Activated CD4-positive, alpha-beta T cell treated with anti-CD3 and anti-CD28 coated beads, Interleukin-2, amount 10 ng/mL, durations not matched to agents 7 days and 5 days (primary cell): Measurements from ENCODE around the gene SNX32. TPM values are rescaled to one million over a fixed set of nuclear protein-coding genes. Genes with fewer than 3 reads are reported as not detected.
"Not testable (repeated sequence)": the region's sequence is repeated elsewhere in the genome, so short reads cannot be mapped to it uniquely, and the experiment has no call there.

Experiments
- CTCF ChIA-PET: fragments of 350-600 bp; sonication (Branson Sonifier 250); formaldehyde crosslinking; loops from one replicate; lab custom pipeline; 2021; ENCODE audit warnings: antibody characterized with exemption; lab: Charles Lee
- POLR2A ChIA-PET: fragments of 350-600 bp; sonication (Branson Sonifier 250); formaldehyde crosslinking; loops from one replicate; lab custom pipeline; 2021; ENCODE audit warnings: antibody characterized with exemption; lab: Charles Lee
- DNase-seq: peaks from one replicate; pipeline ENCODE4 v3.0.0-alpha.2; 2020
- H3K27ac Mint-ChIP-seq: one replicate; pipeline ENCODE4 v1.8.0; 2021; ENCODE audit warnings: mild to moderate bottlenecking, moderate library complexity, mixed read lengths
- H3K27me3 Mint-ChIP-seq: one replicate; pipeline ENCODE4 v1.8.0; 2021; ENCODE audit warnings: mixed read lengths
- H3K36me3 Mint-ChIP-seq: one replicate; pipeline ENCODE4 v1.8.0; 2021; ENCODE audit warnings: low read depth, mixed read lengths
- H3K4me1 Mint-ChIP-seq: one replicate; pipeline ENCODE4 v1.8.0; 2021; ENCODE audit warnings: mixed read lengths
- H3K4me3 Mint-ChIP-seq: one replicate; pipeline ENCODE4 v1.8.0; 2021; ENCODE audit warnings: mild to moderate bottlenecking, moderate library complexity, mixed read lengths
- H3K9me3 Mint-ChIP-seq: one replicate; pipeline ENCODE4 v1.8.0; 2021; ENCODE audit warnings: mixed read lengths
- total RNA-seq, 2 experiments: library from RNA; stranded (reverse); gene quantifications; one replicate each; pipeline ENCODE4 v1.2.3, GENCODE V29; 2021

SNX32 gene
- total RNA-seq, 2 experiments from 2014 or later, result 2.1 to 2.2 TPM

- H3K4me1 Mint-ChIP-seq, result peaks cover 20% of the 10 kb centered on the region
- H3K27ac Mint-ChIP-seq, result peak overlapping the region; percentile 79
- peak; percentile 93 for DNase-seq
- H3K36me3 Mint-ChIP-seq, result no peaks in the 10 kb centered on the region
- H3K9me3 Mint-ChIP-seq, result no peaks in the 10 kb centered on the region
- peak overlapping the region; percentile 74 for H3K4me3 Mint-ChIP-seq
- CTCF ChIA-PET, result interaction anchor here (0.5 to 5.2 kb wide), 40 partner anchors 9 to 643 kb away, joined by 3 to 62 read pairs (median 4); partner anchors contain the start of genes AP5B1, CFL1, FIBP and KAT5
- POLR2A ChIA-PET, result no interaction called here
- H3K27me3 Mint-ChIP-seq, result peaks cover 4% of the 10 kb centered on the region
These were observed 15.7 kb upstream of the SNX32 start for GRCh38 chr11:65817835-65818680.

GRCh38 chr11:65821107-65821506, 12.7 kb upstream of the SNX32 start:
- no peak overlapping the region for H3K27ac Mint-ChIP-seq
- H3K9me3 Mint-ChIP-seq, result no peaks in the 10 kb centered on the region
- no peak for DNase-seq
- H3K27me3 Mint-ChIP-seq, result no peaks in the 10 kb centered on the region
- no peaks in the 10 kb centered on the region for H3K36me3 Mint-ChIP-seq
- CTCF ChIA-PET, result no interaction called here
- H3K4me1 Mint-ChIP-seq, result peaks cover 20% of the 10 kb centered on the region
- POLR2A ChIA-PET, result no interaction called here
- H3K4me3 Mint-ChIP-seq, result no peak overlapping the region

GRCh38 chr11:65822776-65823528, 10.8 kb upstream of the SNX32 start:
- POLR2A ChIA-PET, result no interaction called here
- CTCF ChIA-PET, result interaction anchor here (0.8 to 3.2 kb wide), 6 partner anchors 10 to 122 kb away, joined by 3 to 15 read pairs (median 4); partner anchors contain the start of genes AP5B1, KAT5, MUS81 and SNX32
- H3K36me3 Mint-ChIP-seq, result no peaks in the 10 kb centered on the region
- H3K27ac Mint-ChIP-seq, result no peak overlapping the region
- no peaks in the 10 kb centered on the region for H3K9me3 Mint-ChIP-seq
- DNase-seq, result no peak
- no peak overlapping the region for H3K4me3 Mint-ChIP-seq
- peaks cover 11% of the 10 kb centered on the region for H3K4me1 Mint-ChIP-seq
- no peaks in the 10 kb centered on the region for H3K27me3 Mint-ChIP-seq

GRCh38 chr11:65826984-65827735, 6.6 kb upstream of the SNX32 start:
- Mint-ChIP-seq H3K36me3 (no peaks in the 10 kb centered on the region), H3K4me3 (no peak overlapping the region), H3K27me3 (peaks cover 16% of the 10 kb centered on the region), H3K9me3 (no peaks in the 10 kb centered on the region), H3K4me1 (peaks cover 16% of the 10 kb centered on the region), H3K27ac (no peak overlapping the region)
- ChIA-PET CTCF (interaction anchor here (0.6 to 3.2 kb wide), 16 partner anchors 8 to 116 kb away, joined by 3 to 19 read pairs (median 4); partner anchors contain the start of genes FIBP, KAT5 and MUS81), POLR2A (no interaction called here)
- no peak for DNase-seq

GRCh38 chr11:65829459-65829858, 4.3 kb upstream of the SNX32 start:
- Mint-ChIP-seq H3K4me1 (peaks cover 23% of the 10 kb centered on the region), H3K9me3 (peaks cover 3% of the 10 kb centered on the region), H3K4me3 (no peak overlapping the region), H3K36me3 (no peaks in the 10 kb centered on the region), H3K27me3 (peaks cover 25% of the 10 kb centered on the region), H3K27ac (no peak overlapping the region)
- CTCF ChIA-PET, result interaction anchor here (0.6 to 1.7 kb wide), 7 partner anchors 30 to 385 kb away, joined by 3 to 7 read pairs (median 3); partner anchors contain the start of genes AP5B1 and MUS81
- no peak for DNase-seq
- POLR2A ChIA-PET, result no interaction called here

GRCh38 chr11:65832231-65832630, 1.5 kb upstream of the SNX32 start:
- not testable (repeated sequence) for H3K36me3 Mint-ChIP-seq, DNase-seq, H3K9me3 Mint-ChIP-seq, H3K27ac Mint-ChIP-seq
- POLR2A ChIA-PET, result interaction anchor here (1.0 kb wide), 1 partner anchor 27 kb away, joined by 3 read pairs; no protein-coding TSS in a partner anchor
- peak overlapping the region; percentile 4 for H3K4me3 Mint-ChIP-seq
- peaks cover 23% of the 10 kb centered on the region for H3K4me1 Mint-ChIP-seq
- CTCF ChIA-PET, result interaction anchor here (1.0 to 4.3 kb wide), 11 partner anchors 8 to 194 kb away, joined by 3 to 31 read pairs (median 5); partner anchors contain the start of genes AP5B1, KAT5, MUS81 and RNASEH2C
- peaks cover 25% of the 10 kb centered on the region for H3K27me3 Mint-ChIP-seq

- ChIA-PET POLR2A (interaction anchor here (0.6 kb wide), 2 partner anchors 25 to 373 kb away, joined by 3 to 18 read pairs; partner anchors contain the start of gene MUS81), CTCF (interaction anchor here (1.0 to 4.3 kb wide), 6 partner anchors 10 to 54 kb away, joined by 4 to 31 read pairs (median 10); partner anchors contain the start of genes AP5B1, FIBP and MUS81)
- no peak for DNase-seq
- Mint-ChIP-seq H3K4me3 (no peak overlapping the region), H3K27me3 (peaks cover 23% of the 10 kb centered on the region), H3K27ac (no peak overlapping the region), H3K36me3 (no peaks in the 10 kb centered on the region), H3K9me3 (peaks cover 3% of the 10 kb centered on the region), H3K4me1 (peaks cover 15% of the 10 kb centered on the region)
These were observed 439 bp downstream of the SNX32 start for GRCh38 chr11:65834202-65834601.

- CTCF ChIA-PET, result interaction anchor here (0.6 to 3.3 kb wide), 3 partner anchors 10 to 133 kb away, joined by 3 to 14 read pairs (median 6); no protein-coding TSS in a partner anchor
- no peaks in the 10 kb centered on the region for H3K36me3 Mint-ChIP-seq
- POLR2A ChIA-PET, result no interaction called here
These were observed 8.4 kb downstream of the SNX32 start for GRCh38 chr11:65842144-65842543.

GRCh38 chr11:65843811-65844210, 10.0 kb downstream of the SNX32 start:
- no peak overlapping the region for H3K27ac Mint-ChIP-seq
- H3K36me3 Mint-ChIP-seq, result no peaks in the 10 kb centered on the region
- no peaks in the 10 kb centered on the region for H3K27me3 Mint-ChIP-seq
- no peaks in the 10 kb centered on the region for H3K4me1 Mint-ChIP-seq
- no peak overlapping the region for H3K4me3 Mint-ChIP-seq
- no peak for DNase-seq
- H3K9me3 Mint-ChIP-seq, result no peaks in the 10 kb centered on the region
- POLR2A ChIA-PET, result no interaction called here
- CTCF ChIA-PET, result interaction anchor here (0.6 to 3.3 kb wide), 3 partner anchors 8 to 132 kb away, joined by 3 to 14 read pairs (median 11); partner anchors contain the start of gene KAT5

More at GRCh38 chr11:65842144-65842543, 8.4 kb downstream of the SNX32 start:
- Mint-ChIP-seq H3K4me1 (no peaks in the 10 kb centered on the region), H3K9me3 (no peaks in the 10 kb centered on the region), H3K4me3 (no peak overlapping the region), H3K27me3 (no peaks in the 10 kb centered on the region), H3K27ac (no peak overlapping the region)
- DNase-seq, result no peak

- Mint-ChIP-seq H3K4me3 (no peak overlapping the region), H3K27me3 (no peaks in the 10 kb centered on the region), H3K36me3 (no peaks in the 10 kb centered on the region), H3K4me1 (no peaks in the 10 kb centered on the region), H3K9me3 (no peaks in the 10 kb centered on the region), H3K27ac (no peak overlapping the region)
- ChIA-PET CTCF (interaction anchor here (0.6 to 3.1 kb wide), 2 partner anchors 133 to 804 kb away, joined by 3 to 11 read pairs; partner anchors contain the start of gene KAT5), POLR2A (no interaction called here)
- DNase-seq, result no peak
These were observed 10.6 kb downstream of the SNX32 start for GRCh38 chr11:65844231-65844872.

- Mint-ChIP-seq H3K27me3 (no peaks in the 10 kb centered on the region), H3K27ac (no peak overlapping the region), H3K4me1 (no peaks in the 10 kb centered on the region), H3K4me3 (no peak overlapping the region), H3K9me3 (no peaks in the 10 kb centered on the region), H3K36me3 (peaks cover 18% of the 10 kb centered on the region)
- no peak for DNase-seq
- ChIA-PET POLR2A (no interaction called here), CTCF (interaction anchor here (0.9 to 5.8 kb wide), 6 partner anchors 11 to 136 kb away, joined by 4 to 50 read pairs (median 13); partner anchors contain the start of genes CCDC85B, CFL1, FIBP and KAT5)
These were observed 14.0 kb downstream of the SNX32 start for GRCh38 chr11:65847746-65848145.
